Measurements from ENCODE around the gene KLHDC3.

Gene KLHDC3

DNA sequence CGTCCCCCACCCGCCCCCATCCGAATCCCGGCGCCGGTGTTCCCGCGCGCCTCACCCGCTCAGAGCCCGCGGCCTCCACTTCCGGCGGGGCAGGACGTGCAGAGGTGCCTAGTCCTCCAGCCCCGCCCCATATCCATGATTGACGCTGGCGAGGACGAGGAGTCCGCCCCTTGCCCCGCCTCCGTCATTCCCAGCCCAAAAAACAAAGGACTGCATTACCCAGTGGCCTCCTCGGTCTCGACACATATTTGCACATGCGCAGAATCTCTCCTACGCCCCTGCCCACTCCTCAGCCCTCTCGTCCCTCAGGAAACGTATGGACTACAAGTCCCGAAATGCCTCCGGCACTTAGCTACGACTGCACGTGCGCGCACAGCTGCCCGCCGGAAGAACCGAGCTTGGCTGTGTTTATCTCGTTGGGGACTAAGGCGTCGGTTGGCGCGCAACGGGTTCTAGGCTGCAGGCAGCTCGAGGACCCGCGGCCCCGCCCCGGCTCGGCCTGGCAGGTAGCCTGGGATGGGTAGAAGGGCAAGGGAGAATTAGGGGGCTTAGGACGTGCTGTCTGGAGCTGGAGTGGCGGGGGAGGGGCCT, at the start of gene KLHDC3, which contains the start of gene MEA1:
Gene KLHDC3 (plus strand): TSS at position 407 of the 591 bp plus-strand sequence. CDS start 2,944 bp downstream, outside the sequence.
Gene MEA1 (minus strand): TSS at position 104 of the 591 bp plus-strand sequence. CDS start 133 bp downstream, outside the sequence.
- in situ Hi-C loops (cut with MboI; ENCODE audit: low sequenced_read_pairs) = no loop called here

GRCh38 chr6:42966571-42966970, 47.5 kb upstream of the KLHDC3 start:
- in situ Hi-C loops (cut with MboI; ENCODE audit: low sequenced_read_pairs) = no loop called here

DNA sequence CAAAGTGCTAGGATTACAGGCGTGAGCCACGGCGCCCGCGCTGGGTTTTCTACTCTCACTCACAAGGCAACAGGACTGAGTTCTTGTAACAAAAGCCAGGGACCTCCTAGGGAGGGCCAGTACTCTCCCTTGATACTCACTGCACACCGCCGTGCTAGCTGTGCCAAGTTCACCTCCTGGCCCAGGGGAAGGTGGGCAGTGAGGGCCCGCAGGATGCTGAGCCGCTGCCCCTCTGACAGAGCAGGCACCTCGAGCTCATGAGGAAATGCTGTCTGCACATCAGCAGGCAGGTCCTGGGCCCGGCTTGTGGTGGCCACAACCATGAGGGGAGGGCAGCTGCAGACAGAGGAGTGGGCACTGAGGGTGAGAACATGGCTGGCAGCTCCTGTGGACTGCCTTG, 46.8 kb upstream of the KLHDC3 start:
- in situ Hi-C loops (cut with MboI; ENCODE audit: low sequenced_read_pairs) = no loop called here

- in situ Hi-C loops (cut with MboI; ENCODE audit: low sequenced_read_pairs) = no loop called here
These were observed 45.8 kb upstream of the KLHDC3 start for GRCh38 chr6:42968126-42968701.

- in situ Hi-C loops (cut with MboI; ENCODE audit: low sequenced_read_pairs) = no loop called here
These were observed 45.3 kb upstream of the KLHDC3 start for GRCh38 chr6:42968783-42969182.

DNA sequence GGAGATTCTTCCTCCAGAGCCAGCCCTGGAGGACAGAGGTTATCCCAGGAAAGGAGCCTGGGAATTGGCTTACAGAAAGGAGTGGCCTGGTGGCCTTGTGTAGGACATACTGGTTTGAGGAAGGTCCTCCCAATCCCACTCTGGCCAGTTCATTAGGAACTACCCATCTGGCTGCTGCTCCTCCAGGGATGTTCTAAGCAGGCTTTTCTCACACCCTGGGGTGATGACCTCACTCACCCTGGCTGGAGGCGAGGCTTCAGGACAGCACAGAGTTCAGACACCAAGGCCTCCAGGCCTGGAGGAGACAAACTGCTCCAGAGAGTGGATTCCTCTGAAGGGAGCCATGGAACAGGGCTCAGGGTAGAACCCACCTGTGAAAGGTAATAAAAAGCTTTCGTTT, 44.6 kb upstream of the KLHDC3 start:
- in situ Hi-C loops (cut with MboI; ENCODE audit: low sequenced_read_pairs) = no loop called here

- in situ Hi-C loops (cut with MboI; ENCODE audit: low sequenced_read_pairs) = no loop called here
These were observed 44.1 kb upstream of the KLHDC3 start for GRCh38 chr6:42969934-42970333.

DNA sequence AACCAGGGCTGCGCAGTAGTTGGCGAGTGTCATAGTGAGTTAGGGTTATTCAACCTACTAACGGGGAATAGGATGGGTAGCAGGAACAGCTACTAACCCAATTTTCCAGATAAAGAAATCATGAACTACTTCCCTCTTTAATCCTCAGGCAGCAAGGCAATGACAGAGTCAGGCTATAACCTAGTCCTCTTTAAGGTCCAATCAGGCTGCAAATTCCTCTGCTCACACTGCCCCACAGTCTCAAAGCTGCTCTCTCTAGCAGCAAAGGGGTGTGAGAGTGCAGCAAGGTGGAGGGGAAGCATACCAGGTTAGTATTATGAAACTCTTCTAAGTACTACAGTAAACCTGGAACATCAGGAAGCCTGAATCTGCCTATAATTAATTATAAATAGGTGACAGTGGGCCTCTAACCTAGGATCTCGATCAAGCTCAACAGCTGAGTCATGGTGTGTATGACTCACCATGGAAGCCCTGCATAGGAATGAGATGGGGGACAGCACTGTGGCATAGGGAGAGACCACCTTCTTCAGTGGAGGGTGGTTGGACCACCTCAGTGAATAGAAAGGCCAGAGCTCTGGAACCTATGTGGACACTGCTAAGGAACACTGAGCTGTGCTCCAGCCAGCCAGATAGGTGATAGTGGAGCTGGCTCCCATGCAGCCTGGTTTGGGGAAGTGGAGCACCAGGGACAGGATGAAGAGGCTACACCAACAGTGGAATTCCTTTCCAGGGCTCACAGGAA, 43.0 kb upstream of the KLHDC3 start:
- in situ Hi-C loops (cut with MboI; ENCODE audit: low sequenced_read_pairs) = no loop called here

- in situ Hi-C loops (cut with MboI; ENCODE audit: low sequenced_read_pairs) = no loop called here
These were observed 42.2 kb upstream of the KLHDC3 start for GRCh38 chr6:42971746-42972327.

- in situ Hi-C loops (cut with MboI; ENCODE audit: low sequenced_read_pairs) = no loop called here
These were observed 40.1 kb upstream of the KLHDC3 start for GRCh38 chr6:42973926-42974325.

DNA sequence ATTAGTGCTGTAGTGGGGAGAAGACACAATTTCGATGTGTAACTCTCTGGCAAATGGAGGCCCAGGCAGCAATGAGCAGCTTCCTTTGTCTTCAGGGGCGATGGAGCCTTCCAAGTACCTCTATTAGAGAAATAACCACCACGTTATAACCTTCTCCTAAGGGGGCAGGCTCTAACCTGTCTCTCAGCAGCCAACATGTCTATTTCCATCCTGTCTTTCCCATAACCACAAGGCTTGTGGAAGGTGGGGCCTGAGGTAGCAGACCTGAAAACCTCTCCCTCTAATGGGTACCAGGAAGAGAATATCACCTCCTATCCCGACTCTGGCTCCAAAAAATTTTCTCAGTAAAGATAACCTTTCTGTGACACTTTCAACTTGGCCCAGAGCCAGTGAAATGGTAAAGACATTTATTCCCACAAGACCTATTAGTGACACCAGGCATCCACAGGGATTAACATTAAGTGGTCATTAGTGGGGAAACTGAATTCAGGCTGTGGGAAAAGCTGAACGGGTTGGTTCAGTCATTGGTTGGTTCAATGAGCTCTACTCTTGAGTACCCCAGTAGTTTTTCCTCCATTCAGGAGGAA, 39.0 kb upstream of the KLHDC3 start:
- in situ Hi-C loops (cut with MboI; ENCODE audit: low sequenced_read_pairs) = no loop called here

DNA sequence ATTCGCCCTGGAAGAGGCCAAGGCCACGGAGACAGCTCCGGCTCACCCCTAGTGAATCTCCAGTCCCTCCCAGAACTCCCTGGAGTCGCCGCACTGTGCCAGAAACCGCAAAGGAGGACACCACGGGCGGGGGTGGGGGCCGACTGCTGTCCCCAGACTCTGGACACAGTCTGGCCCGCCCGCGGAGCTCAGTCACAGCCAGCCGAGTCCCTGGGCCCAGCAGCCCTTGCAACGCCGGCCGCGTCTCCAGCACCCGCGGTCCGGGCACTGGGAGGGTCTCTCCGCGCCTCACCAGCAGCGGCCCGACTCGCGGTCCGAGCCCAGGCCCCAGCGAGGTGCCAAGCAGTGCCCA, 35.6 kb upstream of the KLHDC3 start:
- in situ Hi-C loops (cut with MboI; ENCODE audit: low sequenced_read_pairs) = no loop called here

- in situ Hi-C loops (cut with MboI; ENCODE audit: low sequenced_read_pairs) = no loop called here
These were observed 35.1 kb upstream of the KLHDC3 start, which contains the start of gene PEX6 for GRCh38 chr6:42978839-42979522. TSS of gene PEX6 (minus strand) at chr6:42979181. CDS start at chr6:42979150, 31 bp downstream.

- in situ Hi-C loops (cut with MboI; ENCODE audit: low sequenced_read_pairs) = no loop called here
These were observed 34.4 kb upstream of the KLHDC3 start for GRCh38 chr6:42979523-42980177.

DNA sequence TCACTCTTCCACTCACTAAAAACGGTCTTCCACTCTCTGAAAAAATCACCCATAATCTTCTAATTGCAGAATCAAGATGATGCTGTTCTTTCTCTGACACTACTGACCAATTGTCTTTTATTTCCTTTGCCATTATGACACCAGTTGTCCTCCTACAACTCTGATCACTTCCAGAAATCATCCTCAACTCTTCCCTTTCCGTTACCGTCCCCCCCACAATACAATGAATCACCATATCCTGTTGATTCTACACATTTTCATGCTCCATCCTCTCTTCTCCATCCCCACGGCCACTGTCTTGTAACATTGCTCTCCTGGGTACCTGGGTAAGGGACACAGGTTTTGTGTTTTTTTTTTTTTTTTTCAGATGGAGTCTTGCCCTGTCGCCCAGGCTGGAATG, 32.2 kb upstream of the KLHDC3 start:
- in situ Hi-C loops (cut with MboI; ENCODE audit: low sequenced_read_pairs) = no loop called here

- in situ Hi-C loops (cut with MboI; ENCODE audit: low sequenced_read_pairs) = no loop called here
These were observed 29.8 kb upstream of the KLHDC3 start, which contains the start of gene PPP2R5D for GRCh38 chr6:42984001-42984923. TSS of gene PPP2R5D (plus strand) at chr6:42984570. CDS start at chr6:42984678, 108 bp downstream.

DNA sequence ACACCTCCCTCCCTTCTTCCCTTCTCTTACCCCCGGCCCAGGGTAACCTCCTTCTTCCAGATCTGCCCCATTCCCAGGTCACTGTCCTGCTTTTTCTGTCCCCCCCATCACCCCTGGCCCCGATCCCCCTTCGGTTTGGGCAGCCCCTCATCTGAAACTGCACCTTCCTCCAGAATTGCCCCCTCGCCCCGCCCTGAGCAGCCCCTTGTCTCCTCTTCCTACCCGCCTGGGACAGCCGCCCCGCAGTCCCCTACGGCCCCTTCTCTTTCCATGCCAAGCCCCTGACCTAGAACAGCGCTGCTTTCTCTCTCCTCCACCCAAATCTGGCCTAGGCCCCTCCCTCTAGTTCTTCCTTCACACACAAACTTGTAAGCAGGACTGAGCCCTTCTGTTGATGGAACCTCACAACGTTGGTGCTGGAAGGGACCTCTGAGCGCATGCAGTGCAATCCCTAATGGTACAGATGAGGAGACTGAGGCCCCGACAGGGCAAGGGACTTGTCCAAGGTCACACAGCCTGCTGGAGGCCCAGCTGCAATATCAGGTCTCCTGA, 29.0 kb upstream of the KLHDC3 start:
- in situ Hi-C loops (cut with MboI; ENCODE audit: low sequenced_read_pairs) = no loop called here

- in situ Hi-C loops (cut with MboI; ENCODE audit: low sequenced_read_pairs) = no loop called here
These were observed 26.3 kb upstream of the KLHDC3 start for GRCh38 chr6:42987533-42988451.
